VCaP (cell line): ENCODE measurements around the gene PRKCZ.
A peak's percentile ranks its signal among the peaks of the same experiment; 100 is the strongest.

ENCODE experiments used
- H3K27ac ChIP-seq: fragments of 450-650 bp; 2 replicates; pipeline ENCODE4 v1.5.1; 2017
- CTCF ChIP-seq: fragments of 450-650 bp; conservative IDR thresholded peaks from 2 replicates; pipeline ENCODE4 v1.5.1; 2017; ENCODE audit warnings: mild to moderate bottlenecking, moderate library complexity

The PRKCZ gene

DNA sequence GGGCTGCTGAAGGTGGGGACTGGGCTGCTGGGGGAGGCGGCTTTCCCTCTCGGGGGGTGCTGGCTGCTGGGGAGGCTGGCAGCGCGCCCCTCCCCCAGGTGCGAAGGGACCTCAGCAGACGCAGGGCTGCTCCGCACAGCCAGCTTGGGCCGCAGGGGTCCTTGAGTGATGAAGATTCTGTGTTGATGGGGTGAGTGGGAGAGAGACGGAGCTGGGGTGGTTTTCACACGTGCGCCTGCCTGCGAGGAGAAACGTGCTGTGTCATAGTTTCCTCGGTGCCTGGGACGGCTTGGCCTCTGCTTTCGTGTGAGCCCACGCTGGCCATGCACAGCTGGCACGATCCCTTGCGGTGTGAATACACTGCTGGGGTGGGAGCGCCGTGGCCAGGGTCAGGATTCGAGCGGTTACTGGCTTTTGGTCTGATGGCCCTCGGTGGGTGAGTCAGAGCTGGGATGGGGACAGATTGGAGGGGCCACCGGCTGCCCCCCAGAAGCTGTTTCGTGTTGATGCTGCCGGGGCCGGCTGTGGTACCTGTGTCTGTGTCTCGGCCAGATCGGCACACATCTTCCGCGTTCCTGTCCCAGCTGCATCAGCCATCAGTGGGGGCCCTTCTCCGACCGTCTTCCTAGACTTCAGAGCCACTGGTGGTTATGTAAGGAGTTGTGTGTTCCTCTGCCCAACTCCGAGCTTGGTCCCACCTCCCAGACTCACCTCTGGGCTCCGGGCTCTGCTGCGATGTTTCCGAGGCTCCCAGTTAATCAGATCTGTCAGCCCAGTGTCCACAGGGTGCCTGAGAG, 24.9 kb downstream of the PRKCZ start:
- no peak overlapping the region for H3K27ac ChIP-seq
- no peak for TF ChIP-seq CTCF

DNA sequence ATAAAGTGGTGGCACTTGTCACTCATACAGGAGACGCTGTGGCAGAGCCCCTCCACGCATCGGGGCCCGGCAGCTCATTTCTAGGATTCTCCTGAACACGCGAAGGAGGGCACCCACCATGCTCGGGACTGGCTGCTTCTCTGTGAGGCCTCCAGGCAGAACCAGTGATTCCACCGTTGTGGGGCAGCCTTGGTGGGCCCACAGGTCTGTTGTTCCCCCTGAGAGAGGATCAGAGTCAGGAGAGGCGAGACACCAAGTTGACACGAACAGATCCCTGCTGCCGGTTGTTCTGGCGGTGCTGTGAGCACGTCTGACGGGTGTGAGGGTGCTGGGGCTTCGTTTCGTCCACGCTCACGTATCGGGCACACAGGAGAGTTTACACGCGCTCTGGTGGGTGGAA, 26.6 kb downstream of the PRKCZ start:
- H3K27ac ChIP-seq, result no peak overlapping the region
- TF ChIP-seq CTCF, result no peak

GRCh38 chr1:2078170-2078569, 28.0 kb downstream of the PRKCZ start:
- no peak overlapping the region for H3K27ac ChIP-seq
- TF ChIP-seq CTCF, result no peak

GRCh38 chr1:2079396-2080085, 29.3 kb downstream of the PRKCZ start:
- TF ChIP-seq CTCF, result no peak
- no peak overlapping the region for H3K27ac ChIP-seq

- H3K27ac ChIP-seq, result no peak overlapping the region
- no peak for TF ChIP-seq CTCF
These were observed 29.9 kb downstream of the PRKCZ start for GRCh38 chr1:2080140-2080539.

DNA sequence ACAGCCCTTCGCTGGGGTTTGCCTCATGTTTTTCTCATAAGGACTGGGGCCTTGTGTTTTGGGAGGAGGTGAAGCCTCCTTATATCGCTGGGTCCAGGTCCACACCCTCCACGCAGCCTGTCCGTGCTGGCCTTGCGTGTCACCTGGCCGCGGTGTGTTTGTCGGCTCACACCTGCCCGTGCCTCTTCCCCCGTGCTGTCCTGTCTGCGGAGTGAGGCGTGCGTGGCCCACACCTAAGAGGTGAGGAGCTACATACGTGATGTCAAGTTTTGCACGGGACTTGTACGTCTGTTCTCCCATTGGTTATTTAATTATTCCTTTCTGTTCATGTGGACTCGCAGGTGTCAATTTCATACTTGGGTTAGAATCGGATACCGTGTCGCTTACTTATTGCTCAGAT, 30.7 kb downstream of the PRKCZ start:
- TF ChIP-seq CTCF, result no peak
- H3K27ac ChIP-seq, result peak overlapping the region; percentile 79; the same call in 1 of the 2 replicates

DNA sequence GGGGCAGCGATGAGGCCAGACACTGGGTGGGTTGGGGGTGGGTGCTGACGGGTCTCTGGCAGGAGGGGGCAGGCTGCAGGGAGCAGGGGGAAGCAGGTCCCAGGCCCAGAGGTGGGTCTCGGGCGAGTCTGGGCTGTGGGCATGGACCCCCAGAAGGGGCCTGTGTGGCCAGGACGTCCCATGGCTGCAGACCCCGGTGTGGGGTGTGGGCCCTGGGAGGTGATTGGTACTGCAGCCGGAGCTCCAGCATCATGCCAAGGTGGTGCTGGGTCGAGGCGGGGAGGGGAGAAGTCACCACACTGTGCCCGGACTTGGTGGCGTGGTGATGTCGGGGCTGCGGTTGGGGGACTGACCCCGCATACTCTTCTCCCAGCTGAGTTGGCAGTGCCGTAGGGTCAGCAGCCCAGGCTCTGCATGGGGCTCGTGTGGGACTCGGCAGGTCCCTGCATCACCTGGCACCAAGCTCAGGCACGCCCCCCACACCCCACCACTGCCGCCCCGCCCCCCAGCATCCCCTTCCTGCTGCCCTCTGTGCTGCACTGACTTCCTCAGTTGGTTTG, 31.2 kb downstream of the PRKCZ start:
- peak overlapping the region; percentile 79 for H3K27ac ChIP-seq
- TF ChIP-seq CTCF, result no peak
